ENCODE data around the gene ZNF79. TPM values are rescaled to one million over a fixed set of nuclear protein-coding genes. Genes with fewer than 3 reads are reported as not detected.

ZNF79 gene
- total and polyA plus RNA-seq, 2 of the 8 experiments (the other 6 are each of a cell fraction or from before 2014, with no cell fraction given): 2.4 to 7.4 TPM

- Histone ChIP-seq H3K27me3 (replicated peaks in 1 of 4; ENCODE audit: control insufficient read depth in 3 of 4, extremely low read depth in 1 of 4, insufficient read depth in 3 of 4, low read length in 3 of 4) (no peaks in the 10 kb centered on the region), H3K56ac (replicated peaks; ENCODE audit: insufficient read length, low read depth, low read length) (no peak overlapping the region), H4K5ac (ENCODE audit: insufficient read length, low read depth, low read length) (no peak overlapping the region), H2BK120ac (replicated peaks; ENCODE audit: low read depth, low read length) (no peak overlapping the region), H4K20me1 (replicated peaks in 1 of 2; ENCODE audit: control insufficient read depth in 1 of 2, insufficient read depth in 2 of 2, low read length in 2 of 2) (peaks cover 1 to 3% of the 10 kb centered on the region in 2 experiments), H3K9me3 (ENCODE audit: insufficient read depth in 2 of 2, low read depth in 1 of 2, low read length in 1 of 2) (no peaks in the 10 kb centered on the region), H4K91ac (replicated peaks; ENCODE audit: insufficient read length, low read length) (no peak overlapping the region), H3K79me1 (ENCODE audit: low read depth, low read length) (no peaks in the 10 kb centered on the region), H3K36me3 (ENCODE audit: control insufficient read depth in 2 of 4, insufficient read depth in 4 of 4, low read length in 3 of 4) (peaks cover 5 to 34% (median 15%) of the 10 kb centered on the region in 4 experiments; a peak in 7 of 8 replicates), H2AK5ac (ENCODE audit: low read depth, low read length) (no peak overlapping the region), H3K14ac (ENCODE audit: insufficient read length) (no peak overlapping the region), H3K4me3 (ENCODE audit: extremely low read depth in 1 of 4, insufficient read depth in 2 of 4, low read depth in 3 of 4, low read length in 4 of 4) (no peak overlapping the region), H2BK5ac (ENCODE audit: low read depth, low read length) (no peak overlapping the region), H3K79me2 (ENCODE audit: control insufficient read depth in 1 of 2, insufficient read depth in 2 of 2, low read length in 2 of 2) (no peaks in the 10 kb centered on the region), H3K18ac (ENCODE audit: extremely low read depth, low read length) (no peak overlapping the region), H2AFZ (ENCODE audit: low read length) (no peak overlapping the region), H3K23me2 (ENCODE audit: low read depth, low read length) (no peaks in the 10 kb centered on the region), H2BK15ac (ENCODE audit: low read length) (no peak overlapping the region), H3K9ac (replicated peaks in 1 of 4; ENCODE audit: extremely low read depth in 1 of 4, low read depth in 3 of 4, low read length in 3 of 4) (no peak overlapping the region), H2BK12ac (ENCODE audit: low read depth, low read length) (no peak overlapping the region), H2BK20ac (ENCODE audit: low read length) (no peak overlapping the region), H3K23ac (ENCODE audit: insufficient read length) (no peak overlapping the region), H4K8ac (ENCODE audit: extremely low read depth, insufficient read depth, low read length) (no peak overlapping the region), H3K27ac (ENCODE audit: low read depth, low read length) (no peak overlapping the region), H3K4me1 (replicated peaks in 1 of 4; ENCODE audit: control insufficient read depth in 3 of 4, insufficient read depth in 4 of 4, low read length in 3 of 4) (no peaks in the 10 kb centered on the region), H3K4me2 (ENCODE audit: insufficient read depth in 1 of 2, low read depth in 2 of 2, low read length in 2 of 2) (no peak overlapping the region), H3K4ac (replicated peaks; ENCODE audit: insufficient read length, low read depth, low read length) (no peak overlapping the region)
- no peak for FAIRE-seq
- ChIA-PET POLR2A (ENCODE audit: partially characterized antibody) (interaction anchor here (1.0 to 1.1 kb wide), 2 partner anchors 31 to 55 kb away, joined by 3 to 4 read pairs; partner anchors contain the start of genes LRSAM1 and RPL12), CTCF (ENCODE audit: partially characterized antibody) (no interaction called here)
- WGBS, 2 experiments (ENCODE audit: extremely low coverage in 1 of 2, insufficient coverage in 1 of 2, insufficient read length in 1 of 2, insufficient replicate concordance in 2 of 2, low coverage in 1 of 2, low lambda C conversion rate in 2 of 2, missing lambda C conversion rate in 1 of 2): 93% methylated on average over 9 of the region's 9 CpGs; no CpG with 5 or more reads in 1 of the 2 experiments
- no peak for DNase-seq (ENCODE audit: low read depth in 1 of 2, low spot score in 2 of 2)
- TF ChIP-seq RXRA (IDR thresholded peaks at IDR 0.05; ENCODE audit: insufficient read depth, low read depth, low read length) (no peak), BCL11A (IDR thresholded peaks at IDR 0.05; ENCODE audit: low read depth in 2 of 2, low read length in 2 of 2) (no peak), USF2 (IDR thresholded peaks at IDR 0.05; ENCODE audit: low read length) (no peak), YY1 (IDR thresholded peaks at IDR 0.05; ENCODE audit: low read depth, low read length) (no peak), CHD2 (IDR thresholded peaks at IDR 0.05; ENCODE audit: low read length) (no peak), CTCF (IDR thresholded peaks at IDR 0.05; ENCODE audit: control extremely low read depth in 1 of 3, insufficient read depth in 1 of 3, low read depth in 1 of 3, low read length in 3 of 3) (no peak), RBBP5 (IDR thresholded peaks at IDR 0.05; ENCODE audit: borderline replicate concordance, low read depth, low read length) (no peak), ASH2L (IDR thresholded peaks at IDR 0.05; ENCODE audit: low read length) (no peak), SIX5 (IDR thresholded peaks at IDR 0.05; ENCODE audit: low read depth, low read length) (no peak), SP4 (IDR thresholded peaks at IDR 0.05; ENCODE audit: low read length) (no peak), CBX5 (IDR thresholded peaks at IDR 0.05; ENCODE audit: low read depth, low read length) (no peak)
Measured at GRCh38 chr9:127482662-127483061, 58.5 kb downstream of the ZNF79 start.

Measured in H1 (cell line).